Panc1 (cell line): Measurements from ENCODE around the gene UNC93A.

ENCODE experiments used
- POLR2AphosphoS5 ChIP-seq: IDR thresholded peaks from 2 replicates; pipeline ENCODE4 v1.6.1; 2012; ENCODE audit warnings: mild to moderate bottlenecking, low read depth, low read length, moderate library complexity
- SIN3A ChIP-seq: IDR thresholded peaks from 2 replicates; pipeline ENCODE4 v1.6.1; 2012; ENCODE audit warnings: low read depth, mild to moderate bottlenecking, low read length, moderate library complexity, borderline replicate concordance; ENCODE audit not compliant: insufficient read depth
- TCF7L2 ChIP-seq: IDR thresholded peaks from 2 replicates; pipeline ENCODE4 v1.6.1; 2011; ENCODE audit warnings: mild to moderate bottlenecking, low read depth, low read length, inconsistent platforms
- TF ChIP-seq, protein P1 (sequence below): fragments of 450-650 bp; IDR thresholded peaks from 2 replicates; pipeline ENCODE4 v1.5.1; 2017; ENCODE audit warnings: mild to moderate bottlenecking
- TF ChIP-seq, protein P2 (sequence below), 2 experiments: IDR thresholded peaks; 2 replicates each; pipeline ENCODE4 v1.6.1; 2011 to 2012; ENCODE audit warnings: low read depth in 2 of 2, control low read depth in 1 of 2, low read length in 1 of 2, mild to moderate bottlenecking in 1 of 2, moderate library complexity in 1 of 2; ENCODE audit not compliant: insufficient read depth in 1 of 2

DNA sequence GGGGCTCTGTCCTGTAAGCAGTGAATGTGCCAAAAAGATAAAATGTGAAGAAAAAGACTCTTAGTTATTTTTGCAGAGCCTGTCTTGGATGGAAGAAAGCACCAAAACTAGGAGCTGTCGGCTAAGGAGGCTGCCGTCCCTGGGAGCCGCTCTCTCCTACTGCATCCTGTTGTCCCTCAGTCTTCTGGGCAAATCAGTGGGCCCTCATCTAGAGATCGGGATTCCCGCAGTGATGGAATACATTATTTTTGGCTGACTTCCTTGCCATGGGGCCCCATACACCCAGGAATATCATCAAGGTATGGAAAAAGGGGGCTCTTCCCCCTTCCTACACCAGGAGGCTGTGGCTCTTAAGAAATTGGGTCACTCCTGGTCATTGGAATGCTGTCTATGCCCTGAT lies 37.0 kb downstream of the UNC93A start:
- no peak for TF ChIP-seq POLR2AphosphoS5
- TF ChIP-seq, protein P1, sequence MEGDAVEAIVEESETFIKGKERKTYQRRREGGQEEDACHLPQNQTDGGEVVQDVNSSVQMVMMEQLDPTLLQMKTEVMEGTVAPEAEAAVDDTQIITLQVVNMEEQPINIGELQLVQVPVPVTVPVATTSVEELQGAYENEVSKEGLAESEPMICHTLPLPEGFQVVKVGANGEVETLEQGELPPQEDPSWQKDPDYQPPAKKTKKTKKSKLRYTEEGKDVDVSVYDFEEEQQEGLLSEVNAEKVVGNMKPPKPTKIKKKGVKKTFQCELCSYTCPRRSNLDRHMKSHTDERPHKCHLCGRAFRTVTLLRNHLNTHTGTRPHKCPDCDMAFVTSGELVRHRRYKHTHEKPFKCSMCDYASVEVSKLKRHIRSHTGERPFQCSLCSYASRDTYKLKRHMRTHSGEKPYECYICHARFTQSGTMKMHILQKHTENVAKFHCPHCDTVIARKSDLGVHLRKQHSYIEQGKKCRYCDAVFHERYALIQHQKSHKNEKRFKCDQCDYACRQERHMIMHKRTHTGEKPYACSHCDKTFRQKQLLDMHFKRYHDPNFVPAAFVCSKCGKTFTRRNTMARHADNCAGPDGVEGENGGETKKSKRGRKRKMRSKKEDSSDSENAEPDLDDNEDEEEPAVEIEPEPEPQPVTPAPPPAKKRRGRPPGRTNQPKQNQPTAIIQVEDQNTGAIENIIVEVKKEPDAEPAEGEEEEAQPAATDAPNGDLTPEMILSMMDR: no peak
- TF ChIP-seq, protein P2, sequence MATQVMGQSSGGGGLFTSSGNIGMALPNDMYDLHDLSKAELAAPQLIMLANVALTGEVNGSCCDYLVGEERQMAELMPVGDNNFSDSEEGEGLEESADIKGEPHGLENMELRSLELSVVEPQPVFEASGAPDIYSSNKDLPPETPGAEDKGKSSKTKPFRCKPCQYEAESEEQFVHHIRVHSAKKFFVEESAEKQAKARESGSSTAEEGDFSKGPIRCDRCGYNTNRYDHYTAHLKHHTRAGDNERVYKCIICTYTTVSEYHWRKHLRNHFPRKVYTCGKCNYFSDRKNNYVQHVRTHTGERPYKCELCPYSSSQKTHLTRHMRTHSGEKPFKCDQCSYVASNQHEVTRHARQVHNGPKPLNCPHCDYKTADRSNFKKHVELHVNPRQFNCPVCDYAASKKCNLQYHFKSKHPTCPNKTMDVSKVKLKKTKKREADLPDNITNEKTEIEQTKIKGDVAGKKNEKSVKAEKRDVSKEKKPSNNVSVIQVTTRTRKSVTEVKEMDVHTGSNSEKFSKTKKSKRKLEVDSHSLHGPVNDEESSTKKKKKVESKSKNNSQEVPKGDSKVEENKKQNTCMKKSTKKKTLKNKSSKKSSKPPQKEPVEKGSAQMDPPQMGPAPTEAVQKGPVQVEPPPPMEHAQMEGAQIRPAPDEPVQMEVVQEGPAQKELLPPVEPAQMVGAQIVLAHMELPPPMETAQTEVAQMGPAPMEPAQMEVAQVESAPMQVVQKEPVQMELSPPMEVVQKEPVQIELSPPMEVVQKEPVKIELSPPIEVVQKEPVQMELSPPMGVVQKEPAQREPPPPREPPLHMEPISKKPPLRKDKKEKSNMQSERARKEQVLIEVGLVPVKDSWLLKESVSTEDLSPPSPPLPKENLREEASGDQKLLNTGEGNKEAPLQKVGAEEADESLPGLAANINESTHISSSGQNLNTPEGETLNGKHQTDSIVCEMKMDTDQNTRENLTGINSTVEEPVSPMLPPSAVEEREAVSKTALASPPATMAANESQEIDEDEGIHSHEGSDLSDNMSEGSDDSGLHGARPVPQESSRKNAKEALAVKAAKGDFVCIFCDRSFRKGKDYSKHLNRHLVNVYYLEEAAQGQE (IDR thresholded peaks at IDR 0.05; ENCODE audit: insufficient read depth in 1 of 2, low read depth in 2 of 2, low read length in 1 of 2): no peak
- no peak for TF ChIP-seq TCF7L2
- TF ChIP-seq SIN3A: no peak
